ENCODE measurements around the gene CDCA3.

GRCh38 chr12:6826125-6826733, 24.9 kb downstream of the CDCA3 start:
- no peak for TF ChIP-seq EZH2 (IDR thresholded peaks at IDR 0.05; ENCODE audit: insufficient read depth, low read length)
- TF ChIP-seq, protein P1, sequence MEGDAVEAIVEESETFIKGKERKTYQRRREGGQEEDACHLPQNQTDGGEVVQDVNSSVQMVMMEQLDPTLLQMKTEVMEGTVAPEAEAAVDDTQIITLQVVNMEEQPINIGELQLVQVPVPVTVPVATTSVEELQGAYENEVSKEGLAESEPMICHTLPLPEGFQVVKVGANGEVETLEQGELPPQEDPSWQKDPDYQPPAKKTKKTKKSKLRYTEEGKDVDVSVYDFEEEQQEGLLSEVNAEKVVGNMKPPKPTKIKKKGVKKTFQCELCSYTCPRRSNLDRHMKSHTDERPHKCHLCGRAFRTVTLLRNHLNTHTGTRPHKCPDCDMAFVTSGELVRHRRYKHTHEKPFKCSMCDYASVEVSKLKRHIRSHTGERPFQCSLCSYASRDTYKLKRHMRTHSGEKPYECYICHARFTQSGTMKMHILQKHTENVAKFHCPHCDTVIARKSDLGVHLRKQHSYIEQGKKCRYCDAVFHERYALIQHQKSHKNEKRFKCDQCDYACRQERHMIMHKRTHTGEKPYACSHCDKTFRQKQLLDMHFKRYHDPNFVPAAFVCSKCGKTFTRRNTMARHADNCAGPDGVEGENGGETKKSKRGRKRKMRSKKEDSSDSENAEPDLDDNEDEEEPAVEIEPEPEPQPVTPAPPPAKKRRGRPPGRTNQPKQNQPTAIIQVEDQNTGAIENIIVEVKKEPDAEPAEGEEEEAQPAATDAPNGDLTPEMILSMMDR (IDR thresholded peaks at IDR 0.05; ENCODE audit: insufficient read depth, low read depth, low read length): no peak

Data from astrocyte (in vitro differentiated cells and primary cell).